ENCODE measurements around the gene PCBP4. TPM values are rescaled to one million over a fixed set of nuclear protein-coding genes. Genes with fewer than 3 reads are reported as not detected.
A peak's percentile ranks its signal among the peaks of the same experiment; 100 is the strongest.

PCBP4 gene
- polyA plus RNA-seq, 3 donors, result 0.09 to 1.3 (median 0.22) TPM

DNA sequence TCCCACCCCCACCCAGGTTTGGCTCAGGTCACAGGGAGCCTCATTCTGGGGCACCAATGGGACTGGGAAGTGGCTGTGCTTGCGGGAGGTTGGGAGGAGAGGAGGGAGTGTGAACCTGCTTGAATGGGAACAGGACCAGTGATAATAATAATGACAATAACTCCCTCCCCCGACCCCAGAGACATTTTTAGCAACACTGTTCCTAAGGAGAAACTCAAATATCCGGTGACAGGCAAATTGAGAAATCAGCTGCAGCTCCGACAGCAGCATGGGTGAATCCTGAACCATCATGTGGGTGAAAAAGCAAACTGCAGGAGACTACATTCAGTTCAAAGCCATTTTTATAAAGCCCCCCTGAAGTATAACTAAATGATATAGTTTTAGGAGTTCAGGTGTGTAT is 40.0 kb upstream of the PCBP4 start:
- H3K4me2 ChIP-seq (replicated peaks; ENCODE audit: extremely low read depth, low read length, poor library complexity, severe bottlenecking), result no peak overlapping the region

DNA sequence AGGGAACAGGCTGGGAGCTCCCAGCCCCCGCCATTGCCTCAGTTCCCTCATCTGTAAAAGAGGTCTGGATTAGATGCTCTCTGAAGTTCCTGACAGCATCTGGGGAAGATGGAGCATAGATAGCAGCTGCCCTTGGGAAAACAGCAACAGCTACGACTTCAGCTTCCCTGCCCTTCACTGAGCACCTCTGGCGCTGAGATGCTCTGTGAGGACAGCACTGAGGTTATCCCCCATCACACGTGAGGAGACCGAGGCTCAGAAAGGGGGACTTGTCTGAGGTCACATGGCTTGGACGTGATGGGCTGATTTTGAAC is 39.5 kb upstream of the PCBP4 start:
- Mint-ChIP-seq H3K27ac (no peak overlapping the region), H3K4me3 (no peak overlapping the region), H3K36me3 (no peaks in the 10 kb centered on the region), H3K9me3 (no peaks in the 10 kb centered on the region), H3K27me3 (ENCODE audit: low read depth in 3 of 3) (peaks cover 1 to 5% (median 5%) of the 10 kb centered on the region in 3 donors), H3K4me1 (peaks cover 18% of the 10 kb centered on the region)
- Histone ChIP-seq H3K79me2 (ENCODE audit: insufficient read depth, low read length) (no peaks in the 10 kb centered on the region), H3K4me1 (ENCODE audit: control insufficient read depth in 1 of 2, insufficient read depth in 2 of 2, low read length in 2 of 2) (peaks cover 18 to 23% of the 10 kb centered on the region in 2 donors), H3K4me3 (replicated peaks in 1 of 3; ENCODE audit: low read depth in 2 of 3, low read length in 3 of 3) (no peak overlapping the region), H3K27me3 (ENCODE audit: control insufficient read depth in 2 of 2, insufficient read depth in 2 of 2, low read length in 2 of 2) (no peaks in the 10 kb centered on the region), H3K27ac (ENCODE audit: low read depth in 1 of 2, low read length in 2 of 2) (no peak overlapping the region), H3K9me3 (replicated peaks in 1 of 2; ENCODE audit: control insufficient read depth in 1 of 2, insufficient read depth in 1 of 2, low read length in 2 of 2) (no peaks in the 10 kb centered on the region), H3K9ac (ENCODE audit: insufficient read depth, low read length, poor library complexity, severe bottlenecking) (no peak overlapping the region), H3K4me2 (replicated peaks; ENCODE audit: extremely low read depth, low read length, poor library complexity, severe bottlenecking) (no peak overlapping the region), H3K36me3 (replicated peaks in 1 of 2; ENCODE audit: control insufficient read depth in 1 of 2, insufficient read depth in 2 of 2, low read length in 2 of 2) (no peaks in the 10 kb centered on the region), H4K20me1 (ENCODE audit: insufficient read depth, low read length) (no peaks in the 10 kb centered on the region), H2AFZ (ENCODE audit: insufficient read depth, low read depth, low read length, poor library complexity, severe bottlenecking) (no peak overlapping the region)
- DNase-seq, result no peak
- intact Hi-C loops (cut with micrococcal nuclease), result no loop called here
- TF ChIP-seq, protein P1, sequence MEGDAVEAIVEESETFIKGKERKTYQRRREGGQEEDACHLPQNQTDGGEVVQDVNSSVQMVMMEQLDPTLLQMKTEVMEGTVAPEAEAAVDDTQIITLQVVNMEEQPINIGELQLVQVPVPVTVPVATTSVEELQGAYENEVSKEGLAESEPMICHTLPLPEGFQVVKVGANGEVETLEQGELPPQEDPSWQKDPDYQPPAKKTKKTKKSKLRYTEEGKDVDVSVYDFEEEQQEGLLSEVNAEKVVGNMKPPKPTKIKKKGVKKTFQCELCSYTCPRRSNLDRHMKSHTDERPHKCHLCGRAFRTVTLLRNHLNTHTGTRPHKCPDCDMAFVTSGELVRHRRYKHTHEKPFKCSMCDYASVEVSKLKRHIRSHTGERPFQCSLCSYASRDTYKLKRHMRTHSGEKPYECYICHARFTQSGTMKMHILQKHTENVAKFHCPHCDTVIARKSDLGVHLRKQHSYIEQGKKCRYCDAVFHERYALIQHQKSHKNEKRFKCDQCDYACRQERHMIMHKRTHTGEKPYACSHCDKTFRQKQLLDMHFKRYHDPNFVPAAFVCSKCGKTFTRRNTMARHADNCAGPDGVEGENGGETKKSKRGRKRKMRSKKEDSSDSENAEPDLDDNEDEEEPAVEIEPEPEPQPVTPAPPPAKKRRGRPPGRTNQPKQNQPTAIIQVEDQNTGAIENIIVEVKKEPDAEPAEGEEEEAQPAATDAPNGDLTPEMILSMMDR (IDR thresholded peaks at IDR 0.05), result no peak
- WGBS (ENCODE audit: insufficient coverage), result 91% methylated on average over 6 of the region's 6 CpGs

More for the DNA sequence above, 40.0 kb upstream of the PCBP4 start:
- H3K4me1 Mint-ChIP-seq, result peaks cover 18% of the 10 kb centered on the region
- intact Hi-C loops (cut with micrococcal nuclease), result no loop called here
- Histone ChIP-seq H4K20me1 (ENCODE audit: insufficient read depth, low read length) (no peaks in the 10 kb centered on the region), H3K27ac (ENCODE audit: low read depth in 1 of 2, low read length in 2 of 2) (no peak overlapping the region), H3K4me1 (ENCODE audit: control insufficient read depth in 1 of 2, insufficient read depth in 2 of 2, low read length in 2 of 2) (peaks cover 17 to 19% of the 10 kb centered on the region in 2 donors), H3K36me3 (replicated peaks in 1 of 2; ENCODE audit: control insufficient read depth in 1 of 2, insufficient read depth in 2 of 2, low read length in 2 of 2) (no peaks in the 10 kb centered on the region), H3K9me3 (replicated peaks in 1 of 2; ENCODE audit: control insufficient read depth in 1 of 2, insufficient read depth in 1 of 2, low read length in 2 of 2) (no peaks in the 10 kb centered on the region), H3K9ac (ENCODE audit: insufficient read depth, low read length, poor library complexity, severe bottlenecking) (no peak overlapping the region), H3K79me2 (ENCODE audit: insufficient read depth, low read length) (no peaks in the 10 kb centered on the region), H3K27me3 (ENCODE audit: control insufficient read depth in 2 of 2, insufficient read depth in 2 of 2, low read length in 2 of 2) (no peaks in the 10 kb centered on the region), H2AFZ (ENCODE audit: insufficient read depth, low read depth, low read length, poor library complexity, severe bottlenecking) (peak overlapping the region; percentile 46), H3K4me3 (replicated peaks in 1 of 3; ENCODE audit: low read depth in 2 of 3, low read length in 3 of 3) (no peak overlapping the region)
- no peaks in the 10 kb centered on the region for H3K9me3 Mint-ChIP-seq
- no CpG with 5 or more reads among the region's 4 CpGs for WGBS (ENCODE audit: insufficient coverage)
- no peak overlapping the region for H3K27ac Mint-ChIP-seq
- H3K27me3 Mint-ChIP-seq (ENCODE audit: low read depth in 3 of 3), result peaks cover 1 to 5% (median 3%) of the 10 kb centered on the region in 3 donors
- peak overlapping the region in 1 of 2 donors; percentile 26 for H3K4me3 Mint-ChIP-seq
- TF ChIP-seq, protein P1 (IDR thresholded peaks at IDR 0.05), result no peak
- no peaks in the 10 kb centered on the region for H3K36me3 Mint-ChIP-seq
- no peak for DNase-seq

Measured in CD14-positive monocyte (primary cell).